HepG2 (cell line): ENCODE results near the gene GSAP. TPM values are rescaled to one million over a fixed set of nuclear protein-coding genes. Genes with fewer than 3 reads are reported as not detected.

Source experiments
- HNRNPUL1 ChIP-seq: fragments of 200-400 bp; formaldehyde crosslinking; IDR thresholded peaks from 2 replicates; pipeline ENCODE4 v1.6.1; 2017; ENCODE audit warnings: low read depth, mild to moderate bottlenecking, low read length, moderate library complexity
- SIN3B ChIP-seq: fragments of 150-350 bp; IDR thresholded peaks from 2 replicates; pipeline ENCODE4 v1.6.1; 2014; ENCODE audit warnings: low read length
- ZBTB40 ChIP-seq, 2 experiments: fragments of 450-650 bp in 1 of 2; sonication (generic) in 1 of 2; formaldehyde crosslinking in 1 of 2; IDR thresholded peaks; 2 replicates each; pipeline versions ENCODE4 v1.6.1 to v1.8.0; 2016 to 2022; ENCODE audit warnings: antibody characterized with exemption in 1 of 2, mild to moderate bottlenecking in 1 of 2, missing genetic modification reagents in 1 of 2
- ZBTB7B ChIP-seq: sonication (generic); formaldehyde crosslinking; IDR thresholded peaks from 2 replicates; pipeline ENCODE4 v1.4.0; 2020; ENCODE audit warnings: missing genetic modification reagents
- ZKSCAN1 ChIP-seq: fragments of 150-350 bp; IDR thresholded peaks from 2 replicates; pipeline ENCODE4 v1.6.1; 2014; ENCODE audit warnings: low read length
- ZNF597 ChIP-seq: sonication (generic); formaldehyde crosslinking; IDR thresholded peaks from 2 replicates; pipeline ENCODE4 v1.5.0; 2020; ENCODE audit warnings: missing genetic modification reagents
- polyA plus RNA-seq, 8 experiments: library from polyadenylated mRNA; depleted of rRNA in 3 of 8; stranded (reverse) in 7 of 8; unstranded in 1 of 8; fragments of >200 nt; fragmentation: Illumina TruSeq in 4 of 8; extraction: Trizol in 4 of 8; gene quantifications; 2 replicates each; pipeline versions ENCODE4 v1.2.1 to v1.2.3, GENCODE V29; 2011 to 2016; ENCODE audit warnings: low read depth in 4 of 8, missing spikeins in 1 of 8, mixed read lengths in 1 of 8; ENCODE audit not compliant: insufficient read depth in 1 of 8
- total RNA-seq, 5 experiments: library from RNA; depleted of rRNA; stranded (reverse); fragments of >200 nt; fragmentation: Illumina TruSeq; extraction: Trizol; gene quantifications; 2 replicates each; pipeline ENCODE4 v1.2.3, GENCODE V29; 2016; ENCODE audit warnings: low read depth in 1 of 5

Gene GSAP
- total and polyA plus RNA-seq, 2 of the 13 experiments (the other 11 are each of a cell fraction or from before 2014, with no cell fraction given): 34.6 to 40.6 TPM

GRCh38 chr7:77401002-77401401 is 15.1 kb downstream of the GSAP start (continued):
- TF ChIP-seq ZBTB40 (IDR thresholded peaks at IDR 0.05) (no peak), ZBTB40 (CRISPR knock-in tag; IDR thresholded peaks at IDR 0.05) (no peak), SIN3B (no peak), ZBTB7B (CRISPR knock-in tag) (no peak), HNRNPUL1 (no peak), ZKSCAN1 (no peak), ZNF597 (CRISPR knock-in tag) (no peak)
